M059J (cell line): ENCODE data around the gene OVOL1. TPM values are rescaled to one million over a fixed set of nuclear protein-coding genes. Genes with fewer than 3 reads are reported as not detected.
"Not testable (repeated sequence)": the region's sequence is repeated elsewhere in the genome, so short reads cannot be mapped to it uniquely, and the experiment has no call there.

Source experiments
- DNase-seq: peaks from one replicate; pipeline ENCODE4 v3.0.0-alpha.2; 2012; ENCODE audit warnings: low read depth
- total RNA-seq: library from RNA; depleted of rRNA; stranded (reverse); fragments of >200 nt; shearing (Covaris generic); gene quantifications from 2 replicates; pipeline ENCODE4 v1.2.3, GENCODE V29; 2014; rRNA removed

Gene OVOL1
- not detected in 2 replicates for total RNA-seq

DNA sequence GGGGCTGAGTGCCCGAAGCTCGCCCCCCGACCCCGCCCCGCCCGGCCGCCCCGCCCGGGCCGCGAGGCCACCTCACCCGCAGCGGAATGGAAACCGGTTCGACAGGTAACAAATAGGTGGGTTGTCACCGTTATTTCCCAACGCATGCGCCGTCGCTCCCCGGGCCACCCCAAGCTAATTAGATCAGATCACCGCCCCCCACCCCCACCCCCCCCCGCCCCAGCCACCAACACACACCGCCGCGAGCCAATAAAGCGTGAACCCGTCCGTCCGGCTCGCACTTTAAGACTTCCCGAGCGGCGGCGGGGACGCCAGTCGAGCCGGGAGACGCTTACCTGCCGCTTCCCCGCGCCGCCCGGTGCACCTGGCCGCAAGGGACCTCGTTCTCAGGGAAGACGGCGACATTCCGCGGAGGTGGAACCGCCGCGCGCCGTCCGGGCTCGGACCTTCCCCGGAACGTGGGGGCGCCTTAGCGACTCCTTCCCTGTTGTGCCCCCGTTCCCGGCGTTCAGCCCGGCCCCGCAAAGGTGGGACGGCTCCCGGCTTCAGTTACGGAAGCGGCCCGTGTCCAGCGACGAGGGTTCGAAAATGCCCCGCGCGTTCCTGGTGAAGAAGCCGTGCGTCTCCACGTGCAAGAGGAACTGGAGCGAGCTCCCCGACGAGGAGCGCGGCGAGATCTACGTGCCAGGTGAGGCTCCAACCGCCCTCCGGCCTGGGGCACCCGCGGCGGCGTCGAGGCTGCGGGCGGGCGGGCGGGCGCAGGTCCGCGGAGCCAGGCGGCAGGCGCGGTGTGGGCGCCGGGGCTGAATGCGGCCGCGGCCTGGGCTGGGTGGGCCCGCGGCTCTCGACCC, at the start of gene OVOL1:
OVOL1 (plus strand) TSS at position 278 of the 851 bp plus-strand sequence; CDS start at position 589, 311 bp downstream.
- no peak for DNase-seq

- DNase-seq: no peak
Observed at GRCh38 chr11:65739022-65739421, 47.8 kb upstream of the OVOL1 start.

- no peak for DNase-seq
Observed at GRCh38 chr11:65741185-65741584, 45.7 kb upstream of the OVOL1 start.

DNA sequence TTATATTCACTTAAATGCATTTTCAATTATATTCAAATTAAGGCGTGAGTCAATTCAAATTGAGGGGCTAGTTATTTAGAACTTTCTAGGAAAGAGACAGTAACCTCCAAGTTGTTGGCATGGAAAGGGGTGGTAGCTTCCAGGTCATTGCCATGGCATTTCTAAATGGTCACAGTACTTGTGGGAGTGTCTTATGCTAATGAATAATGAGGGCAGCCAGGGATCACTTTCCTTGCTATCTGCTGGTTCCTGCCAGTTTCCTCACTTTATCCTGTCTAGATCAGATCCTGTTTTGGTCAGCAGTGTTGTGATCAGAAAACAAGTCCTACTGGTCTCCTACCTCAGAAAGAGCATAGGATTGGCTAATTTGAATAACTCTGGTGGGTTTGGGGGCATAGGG, 44.5 kb upstream of the OVOL1 start:
- no peak for DNase-seq

GRCh38 chr11:65743681-65744025, 43.2 kb upstream of the OVOL1 start:
- DNase-seq: no peak

DNA sequence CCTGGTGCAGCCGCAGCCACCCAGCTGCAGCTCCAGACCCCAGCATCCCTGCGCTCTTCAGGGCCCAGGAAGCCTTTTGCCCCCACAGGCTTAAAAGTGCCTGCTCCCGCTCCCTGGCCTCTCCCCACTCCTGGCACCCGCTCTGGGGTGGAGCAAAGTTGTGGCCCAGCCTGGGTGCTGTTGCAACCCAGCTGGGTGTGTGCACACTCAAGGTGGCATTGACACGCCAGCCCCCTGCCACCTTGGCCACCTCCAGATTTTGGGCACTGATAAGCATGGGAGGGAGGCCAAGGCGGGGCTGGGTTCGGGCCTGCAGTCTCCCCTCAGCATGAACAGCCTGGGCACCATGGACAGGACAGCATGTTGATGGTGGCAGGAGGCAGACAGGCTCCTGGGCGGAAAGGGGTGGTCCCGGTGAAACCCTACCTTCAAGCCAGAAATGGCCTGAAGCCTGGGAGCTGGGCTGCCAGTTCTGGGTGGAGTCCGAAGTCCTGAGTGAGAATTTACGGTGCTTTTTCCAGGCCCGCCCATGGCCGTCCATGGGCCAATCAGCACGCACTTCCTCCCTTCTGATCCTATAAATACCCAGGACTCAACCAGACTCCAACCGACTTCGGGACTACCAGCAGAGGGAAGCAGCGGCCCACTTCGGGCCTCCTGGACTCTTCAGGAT, 42.7 kb upstream of the OVOL1 start:
- peak; percentile 58 for DNase-seq

GRCh38 chr11:65744699-65745042, 42.2 kb upstream of the OVOL1 start:
- no peak for DNase-seq

GRCh38 chr11:65745049-65745448, 41.8 kb upstream of the OVOL1 start:
- DNase-seq: no peak

GRCh38 chr11:65762169-65762568, 24.7 kb upstream of the OVOL1 start:
- not testable (repeated sequence) for DNase-seq

- DNase-seq: not testable (repeated sequence)
Observed at GRCh38 chr11:65762816-65763215, 24.0 kb upstream of the OVOL1 start.

DNA sequence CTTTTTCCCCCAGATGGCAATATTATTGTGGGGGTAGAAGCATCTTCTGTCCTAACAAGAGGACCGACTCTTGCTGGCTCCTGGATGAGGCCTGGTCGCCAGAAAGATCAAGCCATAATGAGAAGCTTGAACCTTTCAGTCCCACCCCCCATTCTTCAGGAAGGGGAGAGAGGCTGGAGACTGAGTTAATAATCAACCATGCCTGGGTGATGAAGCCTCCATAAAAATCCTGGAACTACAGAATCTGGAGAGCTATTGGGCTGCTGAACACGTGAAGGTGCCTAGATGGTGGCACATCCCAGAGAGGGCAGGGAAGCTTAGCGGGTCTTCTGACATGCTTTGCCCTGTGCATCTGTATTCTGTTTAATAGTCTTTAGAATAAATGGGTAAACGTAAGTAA, 22.4 kb upstream of the OVOL1 start:
- no peak for DNase-seq

DNA sequence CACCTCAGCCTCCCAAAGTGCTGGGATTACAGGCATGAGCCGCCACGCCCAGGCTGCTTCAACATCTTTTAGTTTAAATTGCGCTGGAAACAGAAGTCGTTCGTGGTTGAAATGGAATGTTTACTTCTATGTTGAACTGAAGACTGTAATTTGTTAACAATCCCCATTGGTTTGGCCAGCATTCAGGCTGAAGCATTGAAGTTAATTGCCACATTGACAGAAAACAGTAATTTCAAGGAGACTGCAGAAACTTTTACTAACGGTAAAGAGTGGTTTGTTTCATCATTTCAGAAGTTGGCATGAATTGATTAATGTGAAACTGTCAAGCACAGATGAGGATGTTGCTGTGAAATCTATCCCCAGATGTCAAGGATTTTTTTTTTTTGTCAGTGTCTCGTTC, 20.3 kb upstream of the OVOL1 start:
- DNase-seq: peak; percentile 94

DNA sequence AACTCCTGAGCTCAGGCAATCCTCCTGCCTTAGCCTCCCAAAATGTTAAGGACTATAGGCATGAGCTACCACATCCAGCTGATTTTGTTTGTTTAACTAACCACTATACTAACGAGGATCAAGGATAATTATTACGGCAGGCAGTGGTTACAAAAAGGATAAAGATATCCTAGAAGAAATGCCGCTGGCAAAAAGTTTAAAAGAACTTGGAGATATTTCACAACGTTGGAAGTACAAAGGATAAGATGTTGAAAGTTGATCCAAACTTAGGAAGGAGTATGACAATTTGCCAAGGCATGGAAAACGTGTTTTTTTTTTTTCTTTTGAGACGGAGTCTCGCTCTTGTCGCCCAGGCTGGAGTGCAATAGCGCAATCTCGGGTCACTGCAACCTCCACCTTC, 19.5 kb upstream of the OVOL1 start:
- peak; percentile 92 for DNase-seq

GRCh38 chr11:65767806-65768205, 19.1 kb upstream of the OVOL1 start:
- peak; percentile 79 for DNase-seq

DNA sequence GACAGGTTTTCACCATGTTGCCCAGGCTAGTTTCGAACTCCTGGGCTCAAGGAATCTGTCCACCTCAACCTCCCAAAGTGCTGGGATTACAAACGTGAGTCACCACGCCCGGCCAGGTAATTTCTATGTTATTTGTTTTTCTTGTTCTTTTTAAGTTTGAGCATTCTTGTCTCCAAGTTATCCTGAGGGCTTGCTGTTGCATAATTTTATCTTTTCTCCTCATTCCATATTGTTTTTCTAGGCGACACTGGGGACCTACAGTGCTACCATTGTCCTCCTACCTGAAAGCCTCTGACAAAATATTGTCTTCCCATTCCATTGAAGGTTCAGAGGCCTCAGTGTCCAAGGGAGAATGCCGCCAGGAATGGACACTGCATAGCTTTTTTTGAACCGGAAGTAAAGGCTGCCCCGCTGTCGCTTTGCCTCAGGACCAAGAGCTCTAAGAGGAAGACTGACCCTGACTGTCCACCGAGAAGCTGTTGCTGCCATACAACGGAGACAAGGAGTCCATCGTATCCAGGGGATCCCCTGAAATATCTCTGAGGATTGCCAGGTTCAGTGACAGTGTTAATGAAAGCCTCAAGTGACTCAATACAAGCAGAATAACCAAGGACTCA, 15.8 kb upstream of the OVOL1 start:
- DNase-seq: no peak

GRCh38 chr11:65771589-65772112, 15.2 kb upstream of the OVOL1 start:
- no peak for DNase-seq

DNA sequence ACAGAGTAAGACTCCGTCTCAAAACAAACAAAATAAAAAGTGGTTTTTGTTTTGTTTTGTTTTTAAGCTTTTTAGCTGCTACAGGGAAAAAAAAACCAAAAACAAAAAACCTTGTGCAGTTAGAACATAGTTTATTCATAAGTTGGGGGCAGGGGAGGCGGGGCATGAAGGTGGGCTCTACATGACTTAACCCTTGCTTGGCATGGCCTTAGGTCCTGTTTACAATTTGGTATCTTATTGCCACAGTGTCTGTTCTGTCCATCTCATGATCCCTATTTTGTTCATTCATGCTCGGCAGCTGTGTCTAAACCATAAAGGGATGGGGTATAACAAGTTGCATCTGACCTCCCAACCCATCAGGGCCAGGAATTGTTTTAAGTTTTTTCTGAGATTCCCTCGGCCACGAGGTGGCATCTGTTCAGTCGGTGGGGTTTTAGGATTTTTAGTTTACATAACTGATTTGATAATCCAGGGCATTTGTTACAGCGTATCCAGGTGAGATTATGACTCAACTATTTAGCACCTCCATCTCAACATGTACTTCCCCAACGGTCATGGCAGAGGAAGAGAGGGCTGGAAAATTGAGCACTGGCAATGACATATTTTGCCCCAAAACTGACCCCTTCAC, 13.0 kb upstream of the OVOL1 start:
- no peak for DNase-seq

GRCh38 chr11:65774525-65775306, 12.1 kb upstream of the OVOL1 start:
- no peak for DNase-seq

DNA sequence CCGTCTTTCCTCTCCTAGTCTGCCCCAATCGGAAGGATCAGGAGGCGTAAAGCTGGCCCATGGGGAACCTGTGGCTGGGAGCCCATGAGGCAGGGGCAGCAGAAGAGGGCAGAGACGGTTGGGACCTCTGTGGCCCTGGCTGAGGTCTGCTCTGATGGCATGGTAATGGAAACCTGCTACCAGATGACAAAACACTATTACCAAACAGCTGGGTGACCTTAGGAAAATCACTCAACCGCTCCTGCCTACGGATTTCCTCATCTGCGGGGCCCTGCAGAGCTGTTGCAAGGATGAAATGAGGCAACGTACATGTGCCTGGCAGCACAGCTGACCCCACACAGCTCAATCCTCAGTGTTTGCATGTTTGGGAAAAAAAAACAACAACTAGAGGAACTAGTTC, 10.7 kb upstream of the OVOL1 start:
- no peak for DNase-seq

GRCh38 chr11:65776710-65777141, 10.1 kb upstream of the OVOL1 start:
- no peak for DNase-seq

GRCh38 chr11:65777241-65777640, 9.6 kb upstream of the OVOL1 start:
- no peak for DNase-seq
